MCF 10A (cell line): ENCODE data around the gene DVL1. TPM values are rescaled to one million over a fixed set of nuclear protein-coding genes. Genes with fewer than 3 reads are reported as not detected.

Experiments used
- BruUV-seq: library from RNA; stranded (reverse); fragments of 400-500 nt; replicated peaks from 2 replicates; lab custom pipeline; 2021; lab: Mats Ljungman, UMichigan
- CTCF ChIA-PET: fragments of 300-600 bp; sonication (Branson Sonifier 250); formaldehyde crosslinking; extraction: SDS; loops from one replicate; lab custom pipeline; 2021; ENCODE audit warnings: antibody characterized with exemption, inconsistent platforms; lab: Yijun Ruan, JAX
- POLR2A ChIA-PET: fragments of 300-600, 350-650 bp; sonication (Branson Sonifier 250); formaldehyde crosslinking; extraction: SDS; loops from one replicate; lab custom pipeline; 2020; ENCODE audit warnings: antibody characterized with exemption, inconsistent platforms; lab: Yijun Ruan, JAX
- DNase-seq: peaks from one replicate; pipeline ENCODE4 v3.0.0-alpha.2; 2018; ENCODE audit not compliant: unreplicated experiment
- H3K27ac Mint-ChIP-seq: one replicate; pipeline ENCODE4 v1.8.0; 2022; ENCODE audit warnings: mild to moderate bottlenecking, low read depth, mixed read lengths; ENCODE audit not compliant: unreplicated experiment
- H3K27me3 Mint-ChIP-seq: one replicate; pipeline ENCODE4 v1.8.0; 2022; ENCODE audit warnings: mixed read lengths; ENCODE audit not compliant: insufficient read depth, unreplicated experiment
- H3K36me3 Mint-ChIP-seq: one replicate; pipeline ENCODE4 v1.8.0; 2022; ENCODE audit warnings: mild to moderate bottlenecking, moderate library complexity, mixed read lengths; ENCODE audit not compliant: insufficient read depth, unreplicated experiment
- H3K4me1 Mint-ChIP-seq: one replicate; pipeline ENCODE4 v1.8.0; 2022; ENCODE audit warnings: mixed read lengths; ENCODE audit not compliant: insufficient read depth, unreplicated experiment
- H3K4me3 Mint-ChIP-seq: one replicate; pipeline ENCODE4 v1.8.0; 2022; ENCODE audit warnings: mild to moderate bottlenecking, moderate library complexity, mixed read lengths; ENCODE audit not compliant: unreplicated experiment
- H3K9me3 Mint-ChIP-seq: one replicate; pipeline ENCODE4 v1.8.0; 2022; ENCODE audit warnings: mixed read lengths; ENCODE audit not compliant: unreplicated experiment
- intact Hi-C: fragments of 100-400 bp; cut with micrococcal nuclease; formaldehyde crosslinking; loops from 2 replicates; pipeline ENCODE4 v1.14.1; 2022
- total RNA-seq: library from RNA; stranded (reverse); gene quantifications from 2 replicates; pipeline ENCODE4 v1.2.3, GENCODE V29; 2022
- TF ChIP-seq, protein P1 (sequence below): fragments of 200-600 bp; IDR thresholded peaks from one replicate; pipeline ENCODE4 v1.8.0; 2022; ENCODE audit warnings: antibody characterized with exemption, mild to moderate bottlenecking; ENCODE audit not compliant: unreplicated experiment

DVL1 gene
- total RNA-seq, 1 experiment from 2014 or later = 113 TPM

DNA sequence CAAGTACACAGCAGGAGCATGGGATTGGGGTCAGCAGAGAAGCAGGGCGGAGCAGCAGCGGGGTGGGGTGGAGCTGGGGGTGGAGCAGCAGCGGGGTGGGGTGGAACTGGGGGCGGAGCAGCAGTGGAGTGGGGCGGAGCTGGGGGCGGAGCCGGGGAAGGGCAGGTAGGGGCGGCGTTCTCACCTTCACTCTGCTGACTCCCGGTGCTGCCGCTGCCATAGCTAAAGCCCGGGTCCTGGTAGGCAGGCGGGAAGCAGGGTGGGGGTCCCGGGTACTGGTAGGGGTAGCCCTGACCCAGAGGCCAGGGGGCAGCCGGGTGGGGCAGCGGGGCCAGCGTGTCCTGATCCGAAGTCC lies 11.4 kb downstream of the DVL1 start:
- no peak overlapping the region for H3K4me3 Mint-ChIP-seq

DNA sequence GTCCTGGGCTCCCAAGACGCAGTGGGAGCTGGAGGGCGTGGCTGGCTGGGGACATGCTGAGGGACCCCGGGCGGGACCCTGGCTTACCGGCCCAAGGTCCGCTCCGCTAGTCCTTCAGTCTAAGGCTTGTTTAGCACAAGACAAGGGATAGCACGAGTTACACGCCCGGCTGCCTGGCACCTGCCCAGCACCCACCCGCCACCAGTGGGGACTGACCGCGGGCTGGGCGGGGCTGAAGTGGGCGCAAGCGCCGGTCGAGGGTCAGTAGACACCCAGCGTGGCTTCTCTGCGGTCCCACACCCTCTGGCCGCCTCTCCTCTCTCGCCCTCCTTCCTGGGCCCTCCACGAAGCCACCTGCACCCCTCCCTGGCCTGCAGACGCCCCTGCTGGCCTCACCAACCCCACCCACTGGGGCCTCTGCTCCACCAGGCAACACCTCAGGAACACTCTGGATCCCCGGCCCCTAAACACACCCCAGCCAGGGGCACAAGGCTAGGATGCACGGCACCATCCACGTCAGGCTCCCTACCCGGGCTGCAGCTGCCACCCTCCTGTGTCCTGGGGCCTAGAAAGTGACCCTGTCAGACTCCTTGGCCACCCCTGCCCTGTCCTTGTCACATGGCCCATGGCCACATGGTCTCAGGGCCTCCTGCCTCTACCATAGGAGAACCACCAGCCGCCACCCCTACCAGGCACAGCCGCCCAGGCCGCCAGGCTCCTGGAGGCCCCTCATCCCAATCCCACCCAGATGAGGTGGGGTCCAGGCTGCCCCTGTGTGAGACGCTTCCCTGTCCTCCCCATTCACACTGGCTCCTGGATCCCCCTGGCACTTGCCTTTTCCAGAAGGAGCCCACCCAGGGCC lies 12.1 kb downstream of the DVL1 start:
- H3K27ac Mint-ChIP-seq = no peak overlapping the region
- intact Hi-C loops = no loop called here
- POLR2A ChIA-PET = interaction anchor here (0.9 to 1.1 kb wide), 2 partner anchors 10 to 11 kb away, joined by 3 read pairs; no protein-coding TSS in a partner anchor
- no peak overlapping the region for H3K4me3 Mint-ChIP-seq
- H3K9me3 Mint-ChIP-seq = no peaks in the 10 kb centered on the region
- no peaks in the 10 kb centered on the region for H3K27me3 Mint-ChIP-seq
- TF ChIP-seq, protein P1, sequence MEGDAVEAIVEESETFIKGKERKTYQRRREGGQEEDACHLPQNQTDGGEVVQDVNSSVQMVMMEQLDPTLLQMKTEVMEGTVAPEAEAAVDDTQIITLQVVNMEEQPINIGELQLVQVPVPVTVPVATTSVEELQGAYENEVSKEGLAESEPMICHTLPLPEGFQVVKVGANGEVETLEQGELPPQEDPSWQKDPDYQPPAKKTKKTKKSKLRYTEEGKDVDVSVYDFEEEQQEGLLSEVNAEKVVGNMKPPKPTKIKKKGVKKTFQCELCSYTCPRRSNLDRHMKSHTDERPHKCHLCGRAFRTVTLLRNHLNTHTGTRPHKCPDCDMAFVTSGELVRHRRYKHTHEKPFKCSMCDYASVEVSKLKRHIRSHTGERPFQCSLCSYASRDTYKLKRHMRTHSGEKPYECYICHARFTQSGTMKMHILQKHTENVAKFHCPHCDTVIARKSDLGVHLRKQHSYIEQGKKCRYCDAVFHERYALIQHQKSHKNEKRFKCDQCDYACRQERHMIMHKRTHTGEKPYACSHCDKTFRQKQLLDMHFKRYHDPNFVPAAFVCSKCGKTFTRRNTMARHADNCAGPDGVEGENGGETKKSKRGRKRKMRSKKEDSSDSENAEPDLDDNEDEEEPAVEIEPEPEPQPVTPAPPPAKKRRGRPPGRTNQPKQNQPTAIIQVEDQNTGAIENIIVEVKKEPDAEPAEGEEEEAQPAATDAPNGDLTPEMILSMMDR = no peak
- no peak for DNase-seq
- CTCF ChIA-PET = no interaction called here
- no peaks in the 10 kb centered on the region for H3K4me1 Mint-ChIP-seq
- BruUV-seq = no TSS peak
- peaks cover 61% of the 10 kb centered on the region for H3K36me3 Mint-ChIP-seq

More for the DNA sequence above, 11.4 kb downstream of the DVL1 start:
- Mint-ChIP-seq H3K27ac (no peak overlapping the region), H3K27me3 (no peaks in the 10 kb centered on the region), H3K36me3 (peaks cover 60% of the 10 kb centered on the region), H3K4me1 (no peaks in the 10 kb centered on the region), H3K9me3 (no peaks in the 10 kb centered on the region)
- intact Hi-C loops = no loop called here
- DNase-seq = no peak
- TF ChIP-seq, protein P1 = no peak
- ChIA-PET CTCF (no interaction called here), POLR2A (interaction anchor here (0.9 to 1.1 kb wide), 2 partner anchors 10 to 11 kb away, joined by 3 read pairs; no protein-coding TSS in a partner anchor)
- BruUV-seq = no TSS peak

DNA sequence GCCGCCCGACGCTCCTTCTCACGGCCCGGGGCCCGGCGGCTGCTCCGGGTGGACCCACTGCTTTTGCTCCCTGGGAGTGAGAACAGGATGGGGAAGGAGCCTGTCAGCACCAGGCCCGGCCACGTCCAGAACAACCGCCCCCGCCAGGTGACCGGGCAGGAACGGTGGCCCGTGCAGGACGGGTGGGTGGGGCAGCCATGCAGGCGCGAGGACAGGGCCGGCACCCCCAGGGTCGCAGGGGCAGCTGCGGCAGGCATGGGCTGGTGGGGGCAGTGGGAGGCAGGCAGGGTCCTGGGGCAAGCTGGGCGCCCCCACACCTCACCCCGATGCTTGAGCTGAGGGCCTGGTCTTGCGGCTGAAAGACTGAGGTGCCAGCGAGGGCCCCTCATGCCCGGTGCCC lies 12.8 kb downstream of the DVL1 start:
- H3K4me3 Mint-ChIP-seq = no peak overlapping the region
- no peak overlapping the region for H3K27ac Mint-ChIP-seq
- TF ChIP-seq, protein P1 = no peak
- no peaks in the 10 kb centered on the region for H3K27me3 Mint-ChIP-seq
- no peak for DNase-seq
- H3K36me3 Mint-ChIP-seq = peaks cover 60% of the 10 kb centered on the region
- intact Hi-C loops = no loop called here
- ChIA-PET POLR2A (interaction anchor here (0.6 kb wide), 1 partner anchor 141 kb away, joined by 3 read pairs; no protein-coding TSS in a partner anchor), CTCF (no interaction called here)
- no peaks in the 10 kb centered on the region for H3K4me1 Mint-ChIP-seq
- no TSS peak for BruUV-seq
- no peaks in the 10 kb centered on the region for H3K9me3 Mint-ChIP-seq

DNA sequence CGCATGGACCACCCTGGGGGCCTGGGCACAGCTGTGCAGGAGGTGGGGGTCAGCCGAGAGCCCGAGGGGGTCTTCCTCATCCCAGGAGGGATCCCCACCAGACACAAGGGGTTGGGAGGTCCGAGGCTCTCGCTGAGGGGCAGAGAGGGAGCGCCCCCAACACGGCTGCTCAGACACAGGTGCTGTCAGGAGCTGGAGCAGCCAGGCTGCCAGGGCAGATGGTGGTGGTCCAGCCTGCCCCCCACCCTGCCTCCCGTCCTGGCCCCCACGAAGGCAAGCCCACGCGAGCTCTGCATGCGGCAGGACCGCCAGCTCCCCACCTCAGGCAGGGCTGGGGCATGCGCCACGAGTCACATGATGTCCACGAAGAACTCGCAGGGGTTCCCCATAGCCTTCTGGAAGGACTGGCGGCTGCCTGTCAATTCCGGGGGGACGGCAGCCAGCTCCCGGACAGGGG lies 13.4 kb downstream of the DVL1 start:
- TF ChIP-seq, protein P1 = no peak
- CTCF ChIA-PET = no interaction called here
- H3K36me3 Mint-ChIP-seq = peaks cover 53% of the 10 kb centered on the region

More for the DNA sequence above, 13.4 kb downstream of the DVL1 start:
- no peak for DNase-seq
- Mint-ChIP-seq H3K4me3 (no peak overlapping the region), H3K4me1 (no peaks in the 10 kb centered on the region), H3K27me3 (no peaks in the 10 kb centered on the region), H3K9me3 (no peaks in the 10 kb centered on the region), H3K27ac (no peak overlapping the region)
- POLR2A ChIA-PET = interaction anchor here (0.6 to 1.5 kb wide), 2 partner anchors 17 to 142 kb away, joined by 3 to 4 read pairs; no protein-coding TSS in a partner anchor
- intact Hi-C loops = no loop called here
- BruUV-seq = no TSS peak
